ENCODE measurements around the gene UBE2S. TPM values are rescaled to one million over a fixed set of nuclear protein-coding genes. Genes with fewer than 3 reads are reported as not detected.

UBE2S gene
- total RNA-seq, 1 donor from 2014 or later: 77.0 TPM

- no peak overlapping the region for H3K27ac Mint-ChIP-seq
- TF ChIP-seq, protein P1, sequence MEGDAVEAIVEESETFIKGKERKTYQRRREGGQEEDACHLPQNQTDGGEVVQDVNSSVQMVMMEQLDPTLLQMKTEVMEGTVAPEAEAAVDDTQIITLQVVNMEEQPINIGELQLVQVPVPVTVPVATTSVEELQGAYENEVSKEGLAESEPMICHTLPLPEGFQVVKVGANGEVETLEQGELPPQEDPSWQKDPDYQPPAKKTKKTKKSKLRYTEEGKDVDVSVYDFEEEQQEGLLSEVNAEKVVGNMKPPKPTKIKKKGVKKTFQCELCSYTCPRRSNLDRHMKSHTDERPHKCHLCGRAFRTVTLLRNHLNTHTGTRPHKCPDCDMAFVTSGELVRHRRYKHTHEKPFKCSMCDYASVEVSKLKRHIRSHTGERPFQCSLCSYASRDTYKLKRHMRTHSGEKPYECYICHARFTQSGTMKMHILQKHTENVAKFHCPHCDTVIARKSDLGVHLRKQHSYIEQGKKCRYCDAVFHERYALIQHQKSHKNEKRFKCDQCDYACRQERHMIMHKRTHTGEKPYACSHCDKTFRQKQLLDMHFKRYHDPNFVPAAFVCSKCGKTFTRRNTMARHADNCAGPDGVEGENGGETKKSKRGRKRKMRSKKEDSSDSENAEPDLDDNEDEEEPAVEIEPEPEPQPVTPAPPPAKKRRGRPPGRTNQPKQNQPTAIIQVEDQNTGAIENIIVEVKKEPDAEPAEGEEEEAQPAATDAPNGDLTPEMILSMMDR (IDR thresholded peaks at IDR 0.05; ENCODE audit: unreplicated experiment): no peak
- H3K9me3 Mint-ChIP-seq: no peaks in the 10 kb centered on the region
- peaks cover 38% of the 10 kb centered on the region for H3K27me3 Mint-ChIP-seq (ENCODE audit: low read depth)
- H3K4me1 Mint-ChIP-seq: peaks cover 29% of the 10 kb centered on the region
- peak overlapping the region; percentile 38 for H3K4me3 Mint-ChIP-seq
- peak in 1 of 2 experiments; percentile 62 for DNase-seq (ENCODE audit: low spot score in 2 of 2, unreplicated experiment in 2 of 2)
- H3K36me3 Mint-ChIP-seq: peaks cover 2% of the 10 kb centered on the region
These were observed 38.7 kb downstream of the UBE2S start for GRCh38 chr19:55368701-55369563.

DNA sequence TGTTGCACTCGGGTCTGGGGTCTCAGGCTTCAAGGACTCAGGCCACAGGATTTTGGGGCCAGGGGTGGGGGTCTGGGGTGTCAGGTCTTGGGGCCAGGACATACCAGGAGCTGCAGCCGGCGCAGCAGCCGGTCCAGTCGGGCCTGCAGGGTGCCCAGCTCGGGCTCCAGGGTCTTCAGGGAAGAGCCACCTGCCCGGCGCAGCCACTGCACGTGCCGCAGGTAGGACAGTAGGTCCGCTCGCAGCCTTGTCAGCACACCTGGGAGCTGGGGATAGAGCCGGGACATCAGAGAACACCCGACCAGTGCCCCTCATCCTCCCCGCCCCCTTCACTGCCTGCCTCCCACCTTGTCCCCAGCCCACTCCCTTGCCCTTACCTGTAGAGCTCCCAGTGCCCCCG lies 39.5 kb downstream of the UBE2S start:
- DNase-seq (ENCODE audit: low spot score in 2 of 2, unreplicated experiment in 2 of 2): no peak
- peaks cover 24% of the 10 kb centered on the region for H3K4me1 Mint-ChIP-seq
- TF ChIP-seq, protein P1 (IDR thresholded peaks at IDR 0.05; ENCODE audit: unreplicated experiment): no peak
- H3K4me3 Mint-ChIP-seq: no peak overlapping the region
- H3K36me3 Mint-ChIP-seq: peaks cover 2% of the 10 kb centered on the region
- no peaks in the 10 kb centered on the region for H3K9me3 Mint-ChIP-seq
- no peak overlapping the region for H3K27ac Mint-ChIP-seq
- peaks cover 34% of the 10 kb centered on the region for H3K27me3 Mint-ChIP-seq (ENCODE audit: low read depth)

- Mint-ChIP-seq H3K4me1 (peaks cover 17% of the 10 kb centered on the region), H3K27me3 (ENCODE audit: low read depth) (peaks cover 27% of the 10 kb centered on the region), H3K36me3 (peaks cover 2% of the 10 kb centered on the region), H3K27ac (no peak overlapping the region), H3K9me3 (no peaks in the 10 kb centered on the region), H3K4me3 (no peak overlapping the region)
- no peak for DNase-seq (ENCODE audit: low spot score in 2 of 2, unreplicated experiment in 2 of 2)
- TF ChIP-seq, protein P1 (IDR thresholded peaks at IDR 0.05; ENCODE audit: unreplicated experiment): no peak
These were observed 40.8 kb downstream of the UBE2S start for GRCh38 chr19:55366790-55367189.

DNA sequence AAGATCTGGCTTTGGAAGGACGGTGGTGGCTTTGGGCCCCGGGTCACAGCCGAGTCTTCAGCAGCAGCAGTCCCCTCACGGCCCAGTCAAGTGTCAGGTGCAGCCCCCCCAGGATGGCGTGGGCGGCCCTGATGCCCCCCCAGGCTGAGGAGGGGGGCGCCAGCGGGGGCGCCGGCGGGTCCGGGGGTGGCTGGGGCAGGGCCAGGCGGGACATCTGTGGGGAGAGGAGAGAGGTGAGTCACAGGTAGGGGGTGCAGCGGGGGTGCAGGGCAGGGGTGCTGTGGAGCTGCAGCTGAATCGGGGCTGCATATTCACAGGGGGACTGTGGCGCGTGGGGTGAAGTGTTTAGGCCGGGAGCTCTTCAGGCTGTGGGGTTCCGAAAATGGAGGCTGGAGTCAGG lies 41.6 kb downstream of the UBE2S start:
- Mint-ChIP-seq H3K27me3 (ENCODE audit: low read depth) (peaks cover 18% of the 10 kb centered on the region), H3K27ac (no peak overlapping the region), H3K9me3 (no peaks in the 10 kb centered on the region), H3K4me1 (peaks cover 15% of the 10 kb centered on the region), H3K4me3 (no peak overlapping the region), H3K36me3 (peaks cover 2% of the 10 kb centered on the region)
- DNase-seq (ENCODE audit: low spot score in 2 of 2, unreplicated experiment in 2 of 2): no peak
- TF ChIP-seq, protein P1 (IDR thresholded peaks at IDR 0.05; ENCODE audit: unreplicated experiment): no peak

DNA sequence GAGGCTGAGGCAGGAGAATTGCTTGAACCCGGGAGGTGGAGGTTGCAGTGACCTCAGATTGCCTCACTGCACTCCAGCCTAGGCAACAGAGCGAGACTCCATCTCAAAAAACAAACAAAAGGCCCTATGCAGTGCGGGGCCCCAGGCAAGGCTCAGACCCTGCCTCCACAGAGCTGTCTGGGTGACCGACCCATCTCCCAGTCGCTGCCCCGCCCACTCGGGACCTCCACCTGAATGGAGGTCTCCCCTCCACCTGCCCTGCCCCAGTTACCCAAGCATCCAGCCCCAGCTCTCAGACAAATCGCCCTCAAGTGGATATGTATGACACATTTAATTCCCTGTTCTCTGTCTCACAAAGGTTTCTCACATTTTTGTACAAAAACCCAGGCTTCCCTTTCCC lies 42.3 kb downstream of the UBE2S start:
- Mint-ChIP-seq H3K27ac (no peak overlapping the region), H3K4me1 (peaks cover 8% of the 10 kb centered on the region), H3K9me3 (no peaks in the 10 kb centered on the region), H3K27me3 (ENCODE audit: low read depth) (peaks cover 12% of the 10 kb centered on the region), H3K36me3 (peaks cover 2% of the 10 kb centered on the region), H3K4me3 (no peak overlapping the region)
- DNase-seq (ENCODE audit: low spot score in 2 of 2, unreplicated experiment in 2 of 2): no peak
- TF ChIP-seq, protein P1 (IDR thresholded peaks at IDR 0.05; ENCODE audit: unreplicated experiment): no peak

Data from mesothelial cell of epicardium (in vitro differentiated cells).